ENCODE data around the gene RUNDC3A.
"Not testable (repeated sequence)": the region's sequence is repeated elsewhere in the genome, so short reads cannot be mapped to it uniquely, and the experiment has no call there.

Gene RUNDC3A

GRCh38 chr17:44324571-44325275 is 16.3 kb downstream of the RUNDC3A start, which contains the start of gene SLC25A39:
TSS of gene SLC25A39 (minus strand) at chr17:44324823. CDS start at chr17:44323562, 1,261 bp downstream.
- H3K4me3 ChIP-seq (ENCODE audit: low read depth, low read length) = peak within 1 kb of the TSS; percentile 87
- TF ChIP-seq CTCF (conservative IDR thresholded peaks at IDR 0.05; ENCODE audit: low read depth, low read length) = no peak
- peak; percentile 96 for DNase-seq (ENCODE audit: low read depth)

- TF ChIP-seq CTCF (conservative IDR thresholded peaks at IDR 0.05; ENCODE audit: low read depth, low read length) = no peak
- H3K4me3 ChIP-seq (ENCODE audit: low read depth, low read length) = peak overlapping the region; percentile 25
- DNase-seq (ENCODE audit: low read depth) = peak; percentile 99
These were observed 18.6 kb downstream of the RUNDC3A start for GRCh38 chr17:44326861-44327444.

DNA sequence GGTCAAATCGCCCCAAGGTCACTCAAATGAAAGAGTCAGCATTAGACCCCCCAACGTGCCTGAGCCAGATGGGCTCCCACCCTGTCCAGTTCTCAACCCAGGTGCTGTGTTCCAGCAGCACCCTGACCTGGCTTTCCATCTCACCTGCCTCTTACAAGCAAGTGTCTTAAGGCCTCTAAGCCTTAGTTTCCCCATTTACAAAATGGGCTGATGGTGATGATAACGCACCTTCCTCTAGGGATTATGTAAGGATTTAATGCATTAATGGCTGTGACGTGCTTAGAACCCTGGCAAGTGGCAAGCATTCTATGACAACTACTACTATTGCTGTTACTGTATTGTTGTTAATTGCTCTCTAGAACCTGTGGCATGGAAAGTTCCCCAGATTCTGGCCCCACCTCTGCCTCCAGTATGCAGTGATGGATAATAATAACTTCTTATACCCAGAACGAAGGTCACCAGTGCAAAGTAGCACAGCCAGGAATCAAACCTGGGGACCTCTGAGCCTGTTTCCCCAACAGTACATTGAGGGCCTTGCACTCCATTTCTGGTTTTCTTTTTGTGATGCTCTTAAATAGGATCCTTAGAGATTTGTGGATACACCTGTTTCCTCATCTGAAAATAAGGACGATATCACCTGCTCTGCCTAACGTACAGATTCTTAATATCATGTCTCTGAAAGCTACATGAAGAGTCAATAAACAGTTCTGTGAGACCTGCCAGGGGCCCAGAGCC is 19.5 kb downstream of the RUNDC3A start:
- no peak for DNase-seq (ENCODE audit: low read depth)
- no peak for TF ChIP-seq CTCF (conservative IDR thresholded peaks at IDR 0.05; ENCODE audit: low read depth, low read length)
- H3K4me3 ChIP-seq (ENCODE audit: low read depth, low read length) = no peak overlapping the region

DNA sequence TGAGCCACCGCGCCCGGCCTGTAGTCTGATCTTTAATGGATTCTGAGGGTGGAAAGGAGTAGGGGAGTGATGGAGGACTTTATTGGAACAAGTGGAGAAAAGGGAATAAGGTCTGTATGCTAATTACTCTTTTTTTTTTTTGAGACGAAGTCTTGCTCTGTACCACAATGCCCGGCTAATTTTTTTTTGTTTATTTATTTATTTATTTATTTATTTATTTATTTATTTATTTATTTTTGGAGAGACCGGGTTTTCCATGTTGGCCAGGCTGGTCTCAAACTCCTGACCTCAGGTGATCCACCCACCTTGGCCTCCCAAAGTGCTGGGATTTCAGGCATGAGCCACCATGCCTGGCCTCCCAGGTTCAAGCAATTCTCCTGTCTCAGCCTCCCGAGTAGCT is 21.1 kb downstream of the RUNDC3A start:
- not testable (repeated sequence) for DNase-seq (ENCODE audit: low read depth)

GRCh38 chr17:44330263-44330662 is 21.9 kb downstream of the RUNDC3A start:
- not testable (repeated sequence) for H3K4me3 ChIP-seq (ENCODE audit: low read depth, low read length); DNase-seq (ENCODE audit: low read depth)

More for the DNA sequence above, 21.1 kb downstream of the RUNDC3A start:
- H3K4me3 ChIP-seq (ENCODE audit: low read depth, low read length) = not testable (repeated sequence)

DNA sequence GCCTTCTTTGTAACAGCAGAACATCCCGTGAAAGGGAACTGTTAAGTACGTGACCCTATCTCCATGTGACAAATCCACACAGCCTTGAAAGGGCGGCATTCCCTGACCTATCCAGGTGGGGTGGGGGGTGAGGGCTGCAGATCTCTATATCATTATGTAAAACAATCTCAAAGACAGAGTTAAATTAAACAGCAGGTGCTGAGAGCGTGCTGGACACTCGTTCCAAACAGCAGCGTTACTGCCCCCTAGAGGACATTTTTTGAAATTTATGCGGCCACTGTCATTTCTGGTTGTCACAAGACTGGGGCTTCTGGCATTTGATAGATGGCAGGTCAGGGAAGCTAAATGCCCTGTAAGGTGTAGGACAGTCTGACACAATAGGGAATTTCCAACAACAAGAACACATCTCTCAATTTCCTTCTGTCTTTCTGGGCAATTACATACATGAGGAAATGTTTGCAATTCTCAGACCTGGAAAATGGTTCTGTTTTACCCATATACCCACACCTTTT is 22.9 kb downstream of the RUNDC3A start:
- no peak overlapping the region for H3K4me3 ChIP-seq (ENCODE audit: low read depth, low read length)
- peak; percentile 83 for TF ChIP-seq CTCF (conservative IDR thresholded peaks at IDR 0.05; ENCODE audit: low read depth, low read length)
- peak; percentile 80 for DNase-seq (ENCODE audit: low read depth)

DNA sequence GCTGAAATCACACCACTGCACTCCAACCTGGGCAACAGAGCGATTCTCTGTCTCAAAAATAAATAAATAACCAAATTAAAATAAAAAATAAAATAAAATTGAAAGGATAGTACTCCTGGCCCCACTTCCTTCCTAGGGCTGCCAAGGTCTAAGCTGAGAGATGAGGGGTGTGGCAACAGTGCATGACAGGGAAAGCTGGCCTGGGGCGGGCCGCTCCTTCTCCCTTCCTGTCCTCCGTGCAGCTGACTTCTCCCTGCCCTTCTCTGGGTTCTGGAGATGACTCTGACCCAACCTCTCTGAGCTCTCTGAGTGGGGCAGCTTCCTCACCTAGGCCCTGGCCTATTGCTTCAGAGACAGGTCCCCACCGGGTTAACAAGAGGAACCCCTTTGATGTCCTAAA is 25.0 kb downstream of the RUNDC3A start:
- H3K4me3 ChIP-seq (ENCODE audit: low read depth, low read length) = no peak overlapping the region
- no peak for DNase-seq (ENCODE audit: low read depth)
- TF ChIP-seq CTCF (conservative IDR thresholded peaks at IDR 0.05; ENCODE audit: low read depth, low read length) = no peak

Measured in choroid plexus epithelial cell (primary cell).